Mesenchymal stem cell (in vitro differentiated cells and primary cell): ENCODE measurements around the gene PIGL.
A peak's percentile ranks its signal among the peaks of the same experiment; 100 is the strongest.

Source experiments
- DNase-seq: peaks from one replicate; pipeline ENCODE4 v3.0.0-alpha.2; 2013
- H2AFZ ChIP-seq: one replicate; pipeline ENCODE4 v1.6.1; 2013; ENCODE audit warnings: low read depth, mild to moderate bottlenecking, control low read depth, inconsistent platforms, low read length, moderate library complexity
- H2AK5ac ChIP-seq: 2 replicates; pipeline ENCODE4 v1.6.1; 2013; ENCODE audit warnings: low read length, moderate library complexity, mild to moderate bottlenecking, inconsistent platforms; ENCODE audit not compliant: severe bottlenecking
- H2BK120ac ChIP-seq: one replicate; pipeline ENCODE4 v1.6.1; 2013; ENCODE audit warnings: low read depth, mild to moderate bottlenecking, inconsistent platforms, low read length, moderate library complexity
- H2BK12ac ChIP-seq, 2 experiments: one replicate each; pipeline ENCODE4 v1.6.1; 2013; ENCODE audit warnings: inconsistent platforms in 2 of 2, low read length in 2 of 2, mild to moderate bottlenecking in 2 of 2, moderate library complexity in 2 of 2, control low read depth in 1 of 2
- H2BK15ac ChIP-seq: one replicate; pipeline ENCODE4 v1.6.1; 2013; ENCODE audit warnings: mild to moderate bottlenecking, low read depth, inconsistent platforms; ENCODE audit not compliant: poor library complexity, severe bottlenecking
- H2BK5ac ChIP-seq: 2 replicates; pipeline ENCODE4 v1.6.1; 2013; ENCODE audit warnings: low read depth, mild to moderate bottlenecking, low read length, control low read depth, inconsistent platforms; ENCODE audit not compliant: poor library complexity, severe bottlenecking
- H3K14ac ChIP-seq, 2 experiments: one replicate each; pipeline ENCODE4 v1.6.1; 2013; ENCODE audit warnings: inconsistent platforms in 2 of 2, low read length in 2 of 2, control low read depth in 1 of 2, mild to moderate bottlenecking in 1 of 2, moderate library complexity in 1 of 2
- H3K18ac ChIP-seq, 2 experiments: one replicate each; pipeline ENCODE4 v1.6.1; 2013; ENCODE audit warnings: inconsistent platforms in 2 of 2, low read length in 2 of 2, control low read depth in 1 of 2, low read depth in 1 of 2, mild to moderate bottlenecking in 1 of 2
- H3K23ac ChIP-seq, 2 experiments: one replicate each; pipeline ENCODE4 v1.6.1; 2013; ENCODE audit warnings: inconsistent platforms in 2 of 2, low read length in 2 of 2, mild to moderate bottlenecking in 2 of 2, moderate library complexity in 2 of 2, control low read depth in 1 of 2
- H3K27ac ChIP-seq: 2 replicates; pipeline ENCODE4 v1.5.1; 2013; ENCODE audit warnings: mild to moderate bottlenecking, moderate library complexity, low read length, control low read depth, inconsistent platforms; ENCODE audit not compliant: poor library complexity, severe bottlenecking
- H3K27me3 ChIP-seq, 2 experiments: 2 replicates each; pipeline versions ENCODE4 v1.6.1 to v1.7.0; 2013; ENCODE audit warnings: low read length in 2 of 2, mild to moderate bottlenecking in 2 of 2, moderate library complexity in 2 of 2, control low read depth in 1 of 2, inconsistent platforms in 1 of 2; ENCODE audit not compliant: control insufficient read depth in 1 of 2, insufficient read depth in 1 of 2
- H3K36me3 ChIP-seq, 2 experiments: 2 replicates each; pipeline versions ENCODE4 v1.6.1 to v1.7.0; 2013; ENCODE audit warnings: low read length in 2 of 2, control low read depth in 1 of 2, inconsistent platforms in 1 of 2, low read depth in 1 of 2, mild to moderate bottlenecking in 1 of 2; ENCODE audit not compliant: insufficient read depth in 2 of 2, control insufficient read depth in 1 of 2
- H3K4ac ChIP-seq, 2 experiments: one replicate each; pipeline ENCODE4 v1.6.1; 2013; ENCODE audit warnings: inconsistent platforms in 2 of 2, low read length in 2 of 2, mild to moderate bottlenecking in 2 of 2, moderate library complexity in 2 of 2, control low read depth in 1 of 2, low read depth in 1 of 2
- H3K4me1 ChIP-seq: 2 replicates; pipeline ENCODE4 v1.6.1; 2013; ENCODE audit warnings: low read depth, low read length, control low read depth; ENCODE audit not compliant: control insufficient read depth, insufficient read depth
- H3K4me2 ChIP-seq: 2 replicates; pipeline ENCODE4 v1.6.1; 2013; ENCODE audit warnings: low read length, mild to moderate bottlenecking, inconsistent platforms; ENCODE audit not compliant: poor library complexity, severe bottlenecking
- H3K4me3 ChIP-seq, 2 experiments: 2 replicates each; pipeline versions ENCODE4 v1.5.1 to v1.7.0; 2013; ENCODE audit warnings: low read length in 2 of 2, mild to moderate bottlenecking in 2 of 2, control low read depth in 1 of 2, low read depth in 1 of 2; ENCODE audit not compliant: insufficient read depth in 1 of 2
- H3K79me1 ChIP-seq: replicated peaks from 2 replicates; pipeline ENCODE4 v1.6.1; 2013; ENCODE audit warnings: mild to moderate bottlenecking, control low read depth, low read length, inconsistent platforms; ENCODE audit not compliant: poor library complexity, severe bottlenecking
- H3K9ac ChIP-seq: 2 replicates; pipeline ENCODE4 v1.7.0; 2013; ENCODE audit warnings: mild to moderate bottlenecking, low read length, moderate library complexity
- H3K9me3 ChIP-seq: 2 replicates; pipeline ENCODE4 v1.7.0; 2013; ENCODE audit warnings: mild to moderate bottlenecking, low read length; ENCODE audit not compliant: control insufficient read depth
- H4K8ac ChIP-seq: one replicate; pipeline ENCODE4 v1.6.1; 2013; ENCODE audit warnings: inconsistent platforms, mild to moderate bottlenecking, low read length, moderate library complexity
- H4K91ac ChIP-seq: one replicate; pipeline ENCODE4 v1.6.1; 2013; ENCODE audit warnings: mild to moderate bottlenecking, low read length, inconsistent platforms
- WGBS: methylation state at CpG from one replicate; pipeline ENCODE4 v1.1.7; 2013; ENCODE audit warnings: mixed read lengths; 5-methylcytosine and 5-hydroxymethylcytosine counted together
- small RNA-seq: library from polyadenylated mRNA; stranded (forward); fragments of <200 nt; extraction: miRNeasy Mini kit (QIAGEN cat#:217004); gene quantifications from one replicate; pipeline ENCODE3, GENCODE V24; 2013; ENCODE audit warnings: low read depth

The PIGL gene

GRCh38 chr17:16374146-16374938, 157.3 kb downstream of the PIGL start:
- H2AFZ ChIP-seq: no peak overlapping the region

More at GRCh38 chr17:16374146-16374938, 157.3 kb downstream of the PIGL start:
- no peak overlapping the region for H2AK5ac ChIP-seq
- H3K4me3 ChIP-seq: no peak overlapping the region
- no peak overlapping the region for H3K18ac ChIP-seq
- no peak overlapping the region for H3K9ac ChIP-seq
- H3K4me1 ChIP-seq: no peaks in the 10 kb centered on the region
- H3K27me3 ChIP-seq: no peaks in the 10 kb centered on the region
- H4K91ac ChIP-seq: no peak overlapping the region
- H3K4ac ChIP-seq: no peak overlapping the region
- H3K79me1 ChIP-seq: no peaks in the 10 kb centered on the region
- no peak overlapping the region for H2BK120ac ChIP-seq
- H4K8ac ChIP-seq: no peak overlapping the region
- no peak overlapping the region for H2BK12ac ChIP-seq
- peak; percentile 63 for DNase-seq
- no peak overlapping the region for H3K4me2 ChIP-seq
- no peak overlapping the region for H3K27ac ChIP-seq
- H3K23ac ChIP-seq: no peak overlapping the region
- WGBS: 91% methylated on average over 10 of the region's 16 CpGs
- H2BK5ac ChIP-seq: no peak overlapping the region
- no peaks in the 10 kb centered on the region for H3K9me3 ChIP-seq
- H2BK15ac ChIP-seq: no peak overlapping the region
- H3K14ac ChIP-seq: no peak overlapping the region
- H3K36me3 ChIP-seq: no peaks in the 10 kb centered on the region

Small RNAs within 50 kb of the gene (small RNA-seq; reads per million reads assigned to genes)
- 0.86 reads per million for gene MIR1288
